ENCODE measurements around the gene S100A14.
A peak's percentile ranks its signal among the peaks of the same experiment; 100 is the strongest.
"Not testable (repeated sequence)": the region's sequence is repeated elsewhere in the genome, so short reads cannot be mapped to it uniquely, and the experiment has no call there.

Gene S100A14

DNA sequence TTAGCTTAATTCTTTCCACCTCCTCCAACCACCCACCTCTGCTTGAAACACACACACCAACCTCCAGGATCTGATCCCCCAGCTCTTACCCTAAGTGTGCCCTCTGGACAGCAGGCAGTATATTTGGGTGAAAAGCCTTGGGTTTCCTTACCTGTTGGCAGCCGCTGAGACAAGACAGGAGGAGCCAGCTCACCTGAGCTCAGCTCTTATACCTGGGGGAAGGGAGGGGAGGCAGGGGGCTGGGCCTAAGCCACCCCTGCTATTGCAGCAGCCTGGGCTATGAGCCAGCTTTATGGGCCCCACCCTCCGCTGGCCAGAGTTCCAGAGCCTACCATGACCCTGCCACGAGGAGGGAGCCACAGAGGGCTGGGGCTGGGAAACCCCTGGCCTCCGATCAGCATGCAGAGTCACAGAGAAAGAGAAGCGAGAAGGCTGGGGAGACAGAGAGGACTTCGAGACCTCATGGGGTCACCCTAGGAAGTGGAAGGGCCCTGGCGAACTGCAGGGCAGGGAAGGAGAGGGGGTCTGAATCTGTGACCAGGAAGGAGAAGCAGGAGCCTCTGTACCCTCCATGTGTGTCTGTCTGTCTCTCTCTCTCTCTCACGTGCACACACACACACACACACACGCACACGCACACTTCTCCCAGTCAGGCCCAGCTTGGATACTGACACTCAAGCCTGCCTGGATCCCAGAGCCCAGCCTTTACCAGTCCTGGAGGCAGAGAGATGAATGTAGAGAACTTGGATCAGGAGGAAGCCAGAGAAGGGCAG is at the start of gene S100A14:
Gene S100A14, minus strand, starts transcription at position 182 of the 773 bp plus-strand sequence. CDS start 467 bp downstream, outside the sequence.
- no peak for DNase-seq (ENCODE audit: low spot score)

DNA sequence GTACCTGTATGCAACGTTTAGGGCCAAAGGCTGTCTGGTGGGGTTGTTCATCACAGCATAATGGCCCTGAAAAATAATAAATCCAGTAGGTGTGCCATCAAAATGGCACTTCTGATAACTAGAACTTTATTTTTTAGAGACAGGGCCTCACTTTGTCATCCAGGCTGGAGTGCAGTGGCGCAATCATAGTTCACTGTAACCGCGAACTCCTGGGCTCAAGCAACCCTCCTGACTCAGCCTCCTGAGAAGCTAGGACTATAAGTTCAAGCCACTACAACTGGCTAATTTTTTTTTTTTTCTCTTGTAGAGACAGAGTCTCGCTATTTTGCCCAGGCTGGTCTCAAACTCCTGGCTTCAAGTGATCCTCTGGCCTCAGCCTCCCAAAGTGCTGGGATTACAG is 47.1 kb upstream of the S100A14 start:
- no peak for DNase-seq (ENCODE audit: low spot score)

DNA sequence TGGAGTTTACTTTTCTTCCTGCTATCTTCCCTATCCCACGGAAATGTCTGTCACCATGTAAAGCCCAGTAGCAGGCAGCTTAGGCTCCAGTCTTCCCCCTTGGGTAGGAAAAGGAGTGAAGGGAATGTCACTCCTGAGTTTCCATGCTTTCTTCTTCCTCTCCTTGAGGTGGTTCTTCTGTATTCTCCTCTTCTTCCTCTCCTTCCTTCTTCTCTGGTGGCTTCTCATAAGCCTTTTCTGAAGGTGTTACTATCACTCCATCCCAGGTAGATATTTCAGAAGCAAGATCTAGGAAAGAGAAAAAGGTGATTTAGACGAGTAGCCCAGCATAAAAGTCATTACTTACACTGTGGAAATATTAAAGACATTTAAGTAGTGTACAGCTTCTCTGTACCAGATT is 46.1 kb upstream of the S100A14 start:
- no peak for DNase-seq (ENCODE audit: low spot score)

- DNase-seq (ENCODE audit: low spot score), result no peak
Observed at GRCh38 chr1:153661111-153661708, 45.1 kb upstream of the S100A14 start.

- no peak for DNase-seq (ENCODE audit: low spot score)
Observed at GRCh38 chr1:153659656-153660055, 43.5 kb upstream of the S100A14 start.

DNA sequence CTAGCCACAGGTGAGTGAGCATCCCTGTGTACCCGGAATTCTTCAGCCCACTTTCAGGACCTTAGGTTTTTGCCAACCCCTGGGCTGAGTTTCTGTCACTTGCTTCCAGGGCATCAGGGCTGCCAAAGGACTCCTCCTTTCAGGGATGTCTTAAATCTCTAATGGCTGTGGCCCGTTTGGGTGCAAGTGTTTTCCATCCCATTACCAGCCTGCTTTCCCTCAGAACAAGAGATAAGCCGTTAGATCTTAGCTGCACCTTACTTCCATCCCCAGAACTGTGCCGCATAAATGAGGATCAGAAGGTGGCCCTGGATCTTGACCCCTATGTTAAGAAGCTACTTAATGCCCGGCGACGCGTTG is 43.0 kb upstream of the S100A14 start:
- DNase-seq (ENCODE audit: low spot score), result no peak

- DNase-seq (ENCODE audit: low spot score), result peak; percentile 95
Observed at GRCh38 chr1:153658400-153659174, 42.5 kb upstream of the S100A14 start, which contains the start of gene SNAPIN. TSS of gene SNAPIN (plus strand) at chr1:153658703. CDS start at chr1:153658744, 41 bp downstream.

DNA sequence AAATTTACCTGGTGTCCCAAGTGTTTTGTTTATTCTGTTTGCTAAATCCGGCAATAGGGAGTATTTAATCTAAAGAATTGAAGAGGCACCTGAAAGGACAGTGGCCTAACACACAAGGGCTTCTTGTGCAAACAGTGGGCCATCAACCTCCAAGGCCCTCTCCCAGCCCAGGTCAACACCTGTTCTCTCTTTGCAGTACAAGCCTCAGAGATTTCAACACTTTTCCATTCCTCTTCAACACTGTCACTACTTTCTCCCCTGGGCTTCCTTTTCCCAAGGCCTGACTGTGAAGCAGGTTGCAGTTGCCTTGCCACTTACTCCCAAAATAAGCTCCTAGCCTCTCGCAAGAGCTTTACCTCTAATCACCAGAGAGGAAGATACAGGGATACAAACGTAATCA is 39.2 kb upstream of the S100A14 start:
- no peak for DNase-seq (ENCODE audit: low spot score)

DNA sequence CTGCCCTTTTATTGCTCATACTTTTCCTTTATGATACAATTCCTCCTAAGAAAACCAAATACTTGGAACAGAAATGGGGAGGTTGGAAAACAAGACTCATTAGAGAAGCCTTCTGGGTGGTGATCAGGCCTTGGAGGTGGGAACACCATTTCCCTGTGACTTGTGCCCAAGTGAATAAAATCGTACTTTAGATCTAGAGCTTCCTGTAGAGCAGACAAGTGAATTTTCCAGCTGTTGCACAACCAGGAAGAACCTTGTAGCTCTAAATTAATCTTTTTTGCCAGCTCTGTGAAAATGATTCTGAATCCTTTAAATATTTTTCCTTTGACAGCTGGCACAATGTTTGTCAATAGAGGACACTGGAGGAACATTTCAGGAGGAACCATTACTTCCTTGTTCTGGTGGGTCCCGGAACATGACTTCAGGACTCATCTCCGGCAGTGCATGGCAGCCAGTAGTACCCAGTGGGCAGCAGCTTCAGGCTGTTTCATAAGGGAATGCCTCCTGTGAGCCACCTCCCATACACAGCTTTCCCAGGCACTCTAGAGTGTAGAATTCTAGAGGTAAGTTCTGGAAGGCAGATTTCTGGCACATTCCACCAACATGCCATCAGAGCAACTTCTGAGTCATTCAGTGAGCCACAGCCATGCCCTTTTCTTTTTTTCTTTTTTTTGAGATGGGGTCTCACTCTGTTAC is 36.8 kb upstream of the S100A14 start:
- no peak for DNase-seq (ENCODE audit: low spot score)

DNA sequence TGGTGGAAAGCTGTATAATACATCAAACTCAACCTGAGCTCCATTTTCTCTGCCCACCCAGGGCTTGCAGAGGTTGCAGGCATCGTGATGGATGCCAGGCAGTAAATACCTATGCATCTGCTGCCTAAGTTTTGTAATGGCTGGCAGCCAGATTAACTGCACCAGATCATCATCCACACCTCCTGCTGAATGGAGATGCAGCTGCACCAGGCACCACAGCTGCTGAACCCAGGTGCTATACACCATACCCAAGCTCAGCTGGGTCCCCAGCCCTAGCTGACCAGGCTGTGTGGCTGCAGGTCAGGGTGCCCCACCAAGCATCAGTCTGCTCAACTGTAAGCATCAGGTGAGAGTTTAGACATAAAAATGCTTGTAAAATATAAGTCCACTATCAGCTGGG is 35.6 kb upstream of the S100A14 start:
- no peak for DNase-seq (ENCODE audit: low spot score)

DNA sequence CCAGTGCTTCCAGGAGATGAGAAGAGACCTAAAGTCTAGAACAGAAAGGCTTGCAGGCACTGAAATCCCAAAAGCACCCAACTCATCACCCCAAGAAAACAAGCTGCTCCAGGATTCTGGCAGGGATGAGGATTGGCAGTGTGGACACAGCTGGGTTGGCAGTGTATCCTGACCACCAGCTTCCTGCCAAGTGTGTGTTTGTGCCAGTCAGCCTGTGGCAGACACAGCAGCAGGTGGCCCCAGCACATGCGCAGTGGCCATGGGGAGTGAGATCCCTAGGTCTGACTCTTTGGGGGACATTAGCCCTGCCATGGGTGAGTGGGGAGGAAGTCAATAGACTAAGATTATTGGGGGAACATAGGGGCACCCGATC is 33.7 kb upstream of the S100A14 start:
- DNase-seq (ENCODE audit: low spot score), result no peak

- no peak for DNase-seq (ENCODE audit: low spot score)
Observed at GRCh38 chr1:153649137-153649862, 33.2 kb upstream of the S100A14 start.

- no peak for DNase-seq (ENCODE audit: low spot score)
Observed at GRCh38 chr1:153648000-153648643, 32.0 kb upstream of the S100A14 start.

GRCh38 chr1:153647346-153647714 is 31.2 kb upstream of the S100A14 start:
- DNase-seq (ENCODE audit: low spot score), result no peak

DNA sequence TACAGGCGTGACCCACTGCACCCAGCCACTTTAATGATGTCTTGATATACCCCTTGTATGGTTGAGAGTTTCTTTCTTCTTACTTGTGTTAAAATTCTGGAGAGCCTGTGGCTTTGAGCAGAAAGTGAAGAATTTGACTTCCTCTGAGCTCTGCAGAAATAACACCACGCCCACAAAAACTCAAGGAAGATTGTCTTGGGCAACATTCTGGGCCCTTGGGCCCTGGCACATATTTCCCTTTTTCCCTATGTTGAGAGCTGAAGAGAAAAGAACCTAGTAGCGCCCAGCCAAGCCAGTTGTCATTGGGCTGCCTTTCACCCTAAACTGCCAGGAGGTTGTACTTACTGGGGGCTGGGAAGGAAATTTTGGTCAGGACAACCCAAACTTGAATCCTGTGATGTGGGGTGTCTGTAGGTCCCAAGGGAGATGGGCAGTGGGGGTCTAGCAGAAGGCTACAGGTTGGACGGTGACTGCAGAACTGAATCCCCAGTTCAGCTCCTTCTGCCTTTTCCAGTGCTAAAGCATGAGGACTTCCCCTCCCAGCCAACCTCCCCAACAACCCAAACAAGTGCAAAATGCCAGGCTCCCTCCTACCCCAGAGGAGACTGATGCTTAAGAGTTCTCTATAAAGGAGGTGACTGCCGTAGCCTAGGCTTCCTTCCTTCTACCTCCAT is 30.7 kb upstream of the S100A14 start:
- DNase-seq (ENCODE audit: low spot score), result no peak

GRCh38 chr1:153643816-153644215 is 27.7 kb upstream of the S100A14 start:
- DNase-seq (ENCODE audit: low spot score), result no peak

- no peak for DNase-seq (ENCODE audit: low spot score)
Observed at GRCh38 chr1:153643100-153643499, 27.0 kb upstream of the S100A14 start.

GRCh38 chr1:153642161-153642560 is 26.0 kb upstream of the S100A14 start:
- DNase-seq (ENCODE audit: low spot score), result no peak

- no peak for DNase-seq (ENCODE audit: low spot score)
Observed at GRCh38 chr1:153640861-153641260, 24.7 kb upstream of the S100A14 start.

GRCh38 chr1:153640213-153640612 is 24.1 kb upstream of the S100A14 start:
- not testable (repeated sequence) for DNase-seq (ENCODE audit: low spot score)

- no peak for DNase-seq (ENCODE audit: low spot score)
Observed at GRCh38 chr1:153639280-153639679, 23.2 kb upstream of the S100A14 start.
